GM19238 (cell line): Measurements from ENCODE around the gene ASH1L.
A peak's percentile ranks its signal among the peaks of the same experiment; 100 is the strongest.
"Not testable (repeated sequence)": the region's sequence is repeated elsewhere in the genome, so short reads cannot be mapped to it uniquely, and the experiment has no call there.

ENCODE experiments used
- DNase-seq: peaks from one replicate; pipeline ENCODE4 v3.0.0; 2011; ENCODE audit warnings: low spot score; ENCODE audit not compliant: insufficient read length

The ASH1L gene, protein sequence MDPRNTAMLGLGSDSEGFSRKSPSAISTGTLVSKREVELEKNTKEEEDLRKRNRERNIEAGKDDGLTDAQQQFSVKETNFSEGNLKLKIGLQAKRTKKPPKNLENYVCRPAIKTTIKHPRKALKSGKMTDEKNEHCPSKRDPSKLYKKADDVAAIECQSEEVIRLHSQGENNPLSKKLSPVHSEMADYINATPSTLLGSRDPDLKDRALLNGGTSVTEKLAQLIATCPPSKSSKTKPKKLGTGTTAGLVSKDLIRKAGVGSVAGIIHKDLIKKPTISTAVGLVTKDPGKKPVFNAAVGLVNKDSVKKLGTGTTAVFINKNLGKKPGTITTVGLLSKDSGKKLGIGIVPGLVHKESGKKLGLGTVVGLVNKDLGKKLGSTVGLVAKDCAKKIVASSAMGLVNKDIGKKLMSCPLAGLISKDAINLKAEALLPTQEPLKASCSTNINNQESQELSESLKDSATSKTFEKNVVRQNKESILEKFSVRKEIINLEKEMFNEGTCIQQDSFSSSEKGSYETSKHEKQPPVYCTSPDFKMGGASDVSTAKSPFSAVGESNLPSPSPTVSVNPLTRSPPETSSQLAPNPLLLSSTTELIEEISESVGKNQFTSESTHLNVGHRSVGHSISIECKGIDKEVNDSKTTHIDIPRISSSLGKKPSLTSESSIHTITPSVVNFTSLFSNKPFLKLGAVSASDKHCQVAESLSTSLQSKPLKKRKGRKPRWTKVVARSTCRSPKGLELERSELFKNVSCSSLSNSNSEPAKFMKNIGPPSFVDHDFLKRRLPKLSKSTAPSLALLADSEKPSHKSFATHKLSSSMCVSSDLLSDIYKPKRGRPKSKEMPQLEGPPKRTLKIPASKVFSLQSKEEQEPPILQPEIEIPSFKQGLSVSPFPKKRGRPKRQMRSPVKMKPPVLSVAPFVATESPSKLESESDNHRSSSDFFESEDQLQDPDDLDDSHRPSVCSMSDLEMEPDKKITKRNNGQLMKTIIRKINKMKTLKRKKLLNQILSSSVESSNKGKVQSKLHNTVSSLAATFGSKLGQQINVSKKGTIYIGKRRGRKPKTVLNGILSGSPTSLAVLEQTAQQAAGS (N-terminal part only)

DNA sequence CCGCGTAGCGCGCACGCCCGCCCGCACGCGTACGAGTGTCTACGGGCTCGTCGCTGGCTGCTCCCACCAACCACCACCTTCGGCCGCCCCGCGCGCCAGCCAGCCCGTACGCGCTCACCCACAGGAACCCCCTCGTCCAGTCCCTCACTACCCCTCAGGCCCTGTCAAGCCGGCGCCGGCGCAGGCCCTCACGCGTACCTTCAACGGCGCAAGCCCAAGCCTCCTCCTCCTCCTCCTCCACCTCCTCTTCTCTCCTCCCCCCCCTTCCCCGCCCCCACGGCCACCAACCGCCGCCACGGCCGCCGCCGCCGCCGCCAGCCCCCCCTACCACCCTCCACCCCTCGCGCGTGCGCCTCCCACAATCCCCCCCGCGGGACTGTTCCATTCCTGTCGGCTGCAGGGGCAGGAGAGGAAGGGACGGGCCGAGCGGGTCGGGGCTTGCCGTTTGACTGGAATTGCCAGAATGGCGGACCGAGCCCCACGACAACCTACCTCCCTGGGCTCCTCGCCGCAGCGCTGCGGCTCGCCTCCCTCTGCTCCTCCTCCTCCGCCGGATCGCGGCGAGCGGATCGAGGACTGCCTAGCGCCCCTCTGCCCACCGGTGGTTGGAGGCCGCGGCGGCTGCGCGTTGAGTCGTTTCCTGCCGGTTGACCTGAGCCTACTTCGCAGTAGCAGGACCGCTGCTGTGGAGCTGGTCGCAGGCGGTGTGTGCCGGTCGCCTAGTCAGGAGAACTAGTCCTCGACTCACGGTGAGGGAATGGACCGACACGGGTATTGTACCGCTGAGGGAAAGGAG lies at the start of gene ASH1L:
Gene ASH1L (minus strand): TSS at position 223 of the 796 bp plus-strand sequence. CDS start 41,284 bp downstream, outside the sequence.
- DNase-seq = peak; percentile 81

DNA sequence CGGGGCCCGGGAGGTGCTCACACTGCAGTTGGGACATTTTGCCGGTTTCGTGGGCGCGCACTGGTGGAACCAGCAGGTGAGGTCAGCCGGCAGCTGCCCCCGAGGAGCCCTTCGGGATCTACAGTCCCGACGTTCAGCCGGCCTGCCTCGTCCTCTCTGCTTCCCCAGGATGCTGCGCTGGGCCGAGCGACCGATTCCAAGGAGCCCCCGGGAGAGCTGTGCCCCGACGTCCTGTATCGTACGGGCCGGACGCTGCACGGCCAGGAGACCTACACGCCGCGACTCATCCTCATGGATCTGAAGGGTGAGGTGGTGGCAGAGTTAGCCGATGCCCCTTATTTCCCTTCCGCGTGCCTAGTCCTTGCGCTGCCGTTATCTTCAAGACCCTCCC lies 47.6 kb upstream of the ASH1L start:
- not testable (repeated sequence) for DNase-seq

DNA sequence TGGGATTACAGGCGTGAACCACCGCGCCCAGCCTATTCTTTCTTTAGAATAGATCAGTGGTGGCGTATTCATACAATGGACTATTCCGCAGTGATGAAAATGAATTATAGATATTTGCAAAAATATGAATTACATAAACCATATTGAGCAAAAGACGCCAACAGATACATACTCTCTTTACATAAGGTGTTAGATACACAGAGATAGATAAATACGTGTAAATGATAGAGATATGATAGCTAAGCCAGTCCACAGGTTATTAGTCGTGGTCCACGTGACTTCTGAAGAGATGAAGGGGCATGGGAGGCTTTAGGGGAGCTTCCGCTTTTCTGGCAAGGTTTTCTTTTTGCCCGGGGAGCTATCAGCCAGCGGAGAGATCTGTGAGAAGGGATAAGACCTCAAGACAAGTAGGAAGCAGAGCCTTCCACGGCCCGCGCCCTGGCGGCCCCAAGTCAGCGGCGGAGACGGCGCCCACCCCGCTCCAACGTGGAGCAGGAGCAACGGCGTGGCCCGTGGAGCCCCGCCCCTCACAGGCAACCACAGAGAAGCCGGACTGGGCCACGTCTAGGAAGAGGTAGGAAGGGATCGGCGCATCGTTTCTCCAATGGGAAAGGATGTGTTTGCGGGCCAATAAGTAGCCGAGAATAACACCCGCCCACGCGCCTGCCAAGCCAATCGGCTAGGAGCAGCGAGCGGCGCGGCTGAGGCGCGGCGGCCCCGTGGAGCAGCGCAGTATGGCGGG lies 47.1 kb upstream of the ASH1L start, which contains the start of gene MSTO1:
Gene MSTO1 (plus strand): TSS at position 704 of the 742 bp plus-strand sequence. CDS start 31 bp downstream, at position 735.
- DNase-seq = peak; percentile 71

DNA sequence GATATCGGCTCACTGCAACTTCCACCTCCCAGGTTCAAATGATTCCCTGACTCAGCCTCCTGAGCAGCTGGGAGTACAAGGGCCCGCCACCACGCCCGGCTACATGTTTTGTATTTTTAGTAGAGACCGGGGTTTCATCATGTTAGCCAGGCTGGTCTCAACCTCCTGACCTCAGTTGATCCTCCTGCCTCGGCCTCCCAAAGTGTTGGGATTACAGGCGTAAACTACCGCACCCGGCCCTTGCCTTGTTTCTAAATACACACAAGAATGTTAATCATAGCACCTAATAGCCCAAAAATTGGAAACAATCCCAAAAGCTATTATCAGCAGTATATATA lies 46.3 kb upstream of the ASH1L start:
- no peak for DNase-seq

DNA sequence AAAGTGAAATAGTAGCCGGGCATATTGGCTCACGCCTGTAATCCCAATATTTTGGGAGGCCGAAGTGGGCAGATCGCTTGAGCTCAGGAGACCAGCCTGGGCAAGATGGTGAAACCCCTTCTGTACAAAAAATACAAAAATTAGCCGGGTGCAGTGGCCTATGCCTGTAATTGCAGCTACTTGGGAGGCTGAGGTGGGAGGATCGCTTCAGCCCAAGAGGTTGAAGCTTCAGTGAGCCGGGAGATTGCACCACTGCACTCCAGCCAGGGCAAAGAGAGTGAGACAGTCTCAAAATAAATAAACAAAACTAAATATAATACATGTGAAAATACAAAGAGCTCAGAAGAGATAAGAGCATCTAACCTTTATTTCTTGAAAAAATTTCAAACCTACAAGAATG lies 45.1 kb upstream of the ASH1L start:
- DNase-seq = no peak

DNA sequence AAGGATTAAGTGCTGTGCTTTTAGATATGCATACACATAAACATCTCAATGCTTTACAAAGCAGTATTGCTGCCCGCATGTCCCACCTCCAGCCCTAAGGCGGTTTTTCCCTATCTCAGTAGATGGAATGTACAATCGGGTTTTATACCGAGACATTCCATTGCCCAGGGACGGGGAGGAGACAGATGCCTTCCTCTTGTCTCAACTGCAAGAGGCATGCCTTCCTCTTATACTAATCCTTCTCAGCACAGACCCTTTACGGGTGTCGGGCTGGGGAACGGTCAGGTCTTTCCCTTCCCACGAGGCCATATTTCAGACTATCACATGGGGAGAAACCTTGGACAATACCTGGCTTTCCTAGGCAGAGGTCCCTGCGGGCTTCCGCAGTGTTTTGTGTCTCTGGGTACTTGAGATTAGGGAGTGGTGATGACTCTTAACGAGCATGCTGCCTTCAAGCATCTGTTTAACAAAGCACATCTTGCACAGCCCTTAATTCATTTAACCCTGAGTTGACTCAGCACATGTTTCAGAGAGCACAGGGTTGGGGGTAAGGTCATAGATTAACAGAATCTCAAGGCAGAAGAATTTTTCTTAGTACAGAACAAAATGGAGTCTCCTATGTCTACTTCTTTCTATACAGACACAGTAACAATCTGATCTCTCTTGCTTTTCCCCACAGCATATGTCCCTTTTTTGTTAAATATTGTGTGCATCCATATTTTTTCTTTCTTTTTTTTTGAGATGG lies 37.4 kb upstream of the ASH1L start:
- not testable (repeated sequence) for DNase-seq

DNA sequence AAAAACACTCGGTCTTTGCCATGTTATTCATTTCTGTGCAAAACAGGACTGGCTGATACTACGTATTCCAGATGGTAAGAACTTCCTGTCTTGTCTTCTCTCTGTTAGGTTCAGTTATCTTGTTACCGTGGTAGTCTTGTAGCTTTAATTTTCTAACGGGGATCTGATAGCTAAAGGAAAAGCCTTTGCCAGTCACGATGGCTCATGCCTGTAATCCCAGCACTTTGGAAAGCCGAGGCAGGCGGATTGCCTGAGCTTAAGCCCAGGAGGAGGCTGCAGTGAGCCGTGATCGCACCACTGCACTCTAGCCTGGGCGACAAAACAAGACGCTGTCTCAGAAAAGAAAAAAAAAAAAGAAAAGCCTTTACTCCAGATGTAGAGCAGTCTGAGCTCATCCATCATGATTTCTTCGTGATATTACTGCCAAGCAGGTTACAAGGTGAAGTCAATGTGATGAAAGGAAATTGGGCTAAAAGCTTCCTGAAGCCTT lies 36.3 kb upstream of the ASH1L start:
- DNase-seq = no peak

DNA sequence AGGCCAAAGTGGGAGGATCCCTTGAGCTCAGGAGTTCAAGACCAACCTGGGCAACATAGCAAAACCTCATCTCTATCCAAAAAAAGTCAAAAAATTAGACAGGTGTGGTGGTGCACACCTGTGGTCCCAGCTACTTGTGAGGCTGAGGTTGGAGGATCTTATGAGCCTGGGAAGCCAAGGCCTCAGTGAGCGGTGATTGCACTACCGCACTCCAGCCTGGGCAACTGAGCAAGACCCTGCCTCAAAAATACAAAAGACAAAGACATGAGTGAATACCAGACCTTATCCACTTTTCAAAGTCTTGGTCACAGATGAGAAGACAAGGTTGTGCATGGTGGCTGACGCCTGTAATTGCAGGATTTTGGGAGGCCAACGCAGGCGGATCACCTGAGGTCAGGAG lies 34.3 kb upstream of the ASH1L start:
- DNase-seq = no peak

DNA sequence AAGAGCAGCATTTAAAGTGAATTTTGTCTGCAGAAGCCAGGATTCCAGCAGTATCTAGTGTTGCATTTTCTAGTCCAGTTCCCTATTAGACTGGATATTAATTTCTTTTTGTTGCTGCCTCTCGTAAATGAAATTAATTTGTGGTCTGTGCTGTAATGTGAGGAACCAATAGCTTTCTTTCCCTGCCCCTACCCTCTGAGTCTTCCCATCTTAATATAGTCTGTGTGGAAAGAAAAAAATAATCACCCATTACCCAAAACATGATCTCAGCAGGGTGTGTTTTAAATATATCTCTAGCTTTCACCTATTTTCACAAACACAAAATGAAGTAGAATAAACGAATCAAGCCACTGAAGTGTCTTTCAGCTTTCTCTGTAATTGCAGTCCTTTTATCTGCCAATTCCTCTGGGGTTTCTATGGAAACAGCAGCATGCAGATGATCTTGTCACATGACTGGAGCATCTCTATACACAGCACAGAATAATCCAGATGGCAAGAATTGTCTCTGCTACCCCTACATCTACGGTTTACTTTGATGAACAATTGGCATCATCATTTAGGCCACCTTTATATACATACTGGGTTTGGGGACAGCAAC lies 33.4 kb upstream of the ASH1L start:
- DNase-seq = not testable (repeated sequence)

DNA sequence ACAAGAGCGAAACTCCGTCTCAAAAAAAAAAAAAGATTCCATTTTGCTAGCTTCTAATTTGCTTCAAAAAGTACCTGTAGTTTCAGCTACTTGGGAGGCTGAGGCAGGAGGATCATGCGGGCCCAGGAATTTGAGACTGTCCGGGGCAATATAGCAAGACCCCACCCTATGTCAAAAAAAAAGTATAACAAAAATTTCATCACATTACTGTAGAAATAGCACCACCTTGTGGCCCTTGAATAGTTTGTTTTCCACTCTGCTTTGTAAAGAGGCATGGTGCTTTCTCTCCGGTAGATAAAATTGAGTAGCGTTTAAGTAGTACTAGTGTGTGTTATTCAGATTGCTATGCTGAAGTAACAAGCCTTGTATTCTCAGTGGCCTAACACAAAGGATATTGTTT lies 29.2 kb upstream of the ASH1L start:
- peak; percentile 25 for DNase-seq

DNA sequence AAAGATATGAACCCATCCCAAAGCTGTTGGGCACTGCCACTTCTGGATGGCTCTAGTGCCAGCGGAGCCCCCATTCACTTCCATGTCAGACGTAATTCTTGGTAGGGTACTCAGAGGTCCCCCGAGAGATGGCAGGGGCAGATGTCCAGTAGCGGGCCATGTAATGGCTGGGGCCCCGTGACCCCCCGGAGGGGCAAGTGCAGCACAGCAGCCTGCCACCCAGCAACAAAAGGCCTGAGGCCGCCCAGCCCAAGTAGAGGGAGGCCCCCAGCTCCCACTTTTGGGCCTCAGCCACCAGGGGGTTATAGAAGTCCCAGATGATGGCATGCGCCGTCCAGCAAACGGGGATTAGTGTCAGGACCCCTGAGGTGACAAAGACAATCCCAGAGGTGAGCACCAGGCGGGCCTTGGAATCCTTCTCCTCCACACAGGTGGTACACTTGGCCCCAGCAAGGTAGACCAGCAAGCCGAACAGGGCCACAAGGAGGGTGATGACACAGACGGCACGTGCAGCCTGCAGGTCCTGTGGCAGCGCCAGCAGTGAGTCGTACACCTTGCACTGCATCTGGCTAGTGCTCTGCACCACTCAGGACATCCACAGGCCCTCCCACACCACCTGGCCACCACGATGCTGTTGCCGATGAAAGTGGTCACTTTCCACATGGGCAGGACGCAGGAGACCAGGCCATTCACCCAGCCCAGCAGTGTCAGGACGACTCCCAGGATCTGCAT lies 28.1 kb upstream of the ASH1L start:
- DNase-seq = not testable (repeated sequence)

DNA sequence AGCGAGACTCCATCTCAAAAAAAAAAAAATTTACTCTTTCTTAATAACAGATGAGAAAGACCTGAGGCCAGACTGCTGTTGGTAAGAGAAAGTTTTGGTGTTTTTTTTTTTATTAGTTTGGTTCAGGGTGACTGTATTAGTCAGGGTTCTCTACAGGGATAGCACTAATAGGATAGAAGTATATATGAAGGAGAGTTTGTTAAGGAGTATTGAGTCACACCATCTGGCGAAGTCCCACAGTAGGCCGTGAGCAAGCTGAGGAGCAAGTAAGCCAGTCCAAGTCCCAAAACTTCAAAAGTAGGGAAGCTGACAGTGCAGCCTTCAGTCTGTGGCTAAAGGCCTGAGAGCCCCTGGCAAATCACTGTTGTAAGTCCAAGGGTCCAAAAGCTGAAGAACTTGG lies 26.7 kb upstream of the ASH1L start:
- DNase-seq = not testable (repeated sequence)

DNA sequence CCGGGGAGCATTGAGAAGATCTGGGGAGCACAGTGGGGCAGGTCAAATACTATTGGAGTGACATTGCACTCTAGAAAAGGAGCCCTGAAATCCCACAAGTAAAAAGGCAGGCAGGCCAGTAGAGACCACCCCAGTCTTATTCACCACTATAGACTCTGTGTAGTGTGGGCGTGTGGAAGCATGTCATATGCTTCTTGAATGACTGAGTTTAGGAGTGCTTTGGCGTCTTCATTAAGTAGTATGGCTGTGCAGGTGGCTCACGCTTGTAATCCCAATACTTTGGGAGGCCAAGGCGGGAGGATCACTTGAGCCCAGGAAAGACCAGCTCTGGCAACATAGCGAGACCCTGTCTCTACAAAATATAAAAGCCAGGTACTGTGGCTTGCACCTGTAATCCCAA lies 21.2 kb upstream of the ASH1L start:
- not testable (repeated sequence) for DNase-seq

DNA sequence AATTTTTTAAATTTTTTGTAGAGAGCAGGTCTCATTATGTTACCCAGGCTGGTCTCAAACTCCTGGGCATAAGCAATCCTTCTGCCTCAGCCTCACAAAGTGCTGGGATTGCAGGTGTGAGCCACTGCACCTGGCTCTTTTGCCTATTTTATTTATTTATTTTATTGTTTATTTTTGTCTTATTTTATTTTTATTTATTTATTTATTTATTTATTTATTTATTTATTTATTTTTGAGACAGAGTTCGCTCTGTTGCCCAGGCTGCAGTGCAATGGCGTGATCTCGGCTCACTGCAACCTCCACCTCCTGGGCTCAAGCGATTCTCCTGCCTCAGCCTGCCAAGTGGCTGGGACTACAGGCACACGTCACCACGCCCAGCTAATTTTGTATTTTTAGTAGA lies 13.0 kb upstream of the ASH1L start:
- DNase-seq = not testable (repeated sequence)

DNA sequence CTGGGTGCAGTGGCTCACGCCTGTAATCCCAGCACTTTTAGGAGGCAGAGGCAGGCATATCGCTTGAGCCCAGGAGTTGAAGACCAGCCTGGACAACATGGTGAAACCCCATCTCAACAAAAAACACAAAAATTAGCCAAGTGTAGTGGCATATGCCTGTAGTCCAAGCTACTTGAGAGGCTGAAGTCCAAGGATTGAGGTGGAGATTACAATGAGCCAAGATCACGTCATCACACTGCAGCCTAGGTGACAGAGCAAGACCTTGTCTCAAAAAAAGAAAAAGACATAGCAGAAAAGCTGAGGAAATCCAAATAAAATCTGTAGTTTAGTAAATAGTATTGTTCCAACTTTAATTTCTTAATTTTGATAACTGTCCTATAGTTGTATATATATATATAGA lies 11.5 kb upstream of the ASH1L start:
- no peak for DNase-seq

DNA sequence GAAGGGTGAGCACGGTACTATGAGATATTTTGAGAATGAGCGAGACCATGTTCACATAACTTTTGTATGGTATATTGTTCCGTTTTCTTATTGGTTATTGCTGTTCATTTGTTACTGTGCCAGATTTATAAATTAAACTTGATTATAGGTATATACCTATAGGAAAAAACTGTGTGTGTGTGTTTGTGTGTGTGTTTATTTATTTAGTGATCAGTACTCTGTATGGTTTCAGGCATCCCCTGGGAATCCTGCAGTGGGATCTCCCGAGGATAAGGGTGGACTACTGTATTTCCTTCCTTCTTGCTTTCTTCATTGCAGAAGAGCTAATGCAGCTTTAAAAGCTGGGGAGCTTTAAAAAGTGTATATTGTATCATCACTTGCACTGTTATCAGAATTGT lies 8.0 kb upstream of the ASH1L start:
- DNase-seq = no peak

DNA sequence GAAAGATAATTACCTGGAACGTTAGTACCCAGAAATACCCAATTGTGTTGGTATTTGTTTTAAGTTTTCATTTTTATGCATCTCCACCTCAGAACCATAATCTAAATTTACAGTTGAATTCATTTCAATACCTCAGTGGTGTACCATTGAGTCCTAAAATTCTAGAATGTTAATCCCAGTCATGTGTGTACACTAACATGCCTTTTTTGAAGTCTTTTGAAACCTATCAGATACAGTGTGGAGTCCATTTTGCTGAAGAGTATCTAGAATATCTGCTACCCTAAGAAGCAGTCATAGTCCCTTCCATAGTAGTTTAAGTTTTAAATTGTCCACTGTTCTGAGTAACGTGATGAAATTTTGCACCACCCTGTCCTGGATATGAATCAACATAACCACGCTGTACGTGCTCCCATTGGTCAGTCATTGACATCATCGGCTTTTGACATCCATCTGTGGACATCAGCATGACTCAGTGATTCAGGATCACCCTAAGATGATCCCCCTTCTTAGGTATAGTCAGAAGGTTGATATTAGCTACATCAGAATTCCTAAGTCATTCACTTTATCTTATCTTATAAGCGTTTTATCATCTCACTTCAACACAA lies 7.5 kb upstream of the ASH1L start:
- no peak for DNase-seq
